Gastrocnemius medialis (tissue), 4 donors: ENCODE measurements around the gene WWOX. TPM values are rescaled to one million over a fixed set of nuclear protein-coding genes. Genes with fewer than 3 reads are reported as not detected.

ENCODE experiments used
- ATAC-seq, 2 donors: fragments of 150-250 bp; one replicate each; pipeline ENCODE4 v1.9.1; 2016
- DNase-seq, 2 donors: peaks; one replicate each; pipeline ENCODE4 v3.0.0-alpha.2; 2019
- H3K27ac ChIP-seq, 4 donors: fragments of 200-600 bp; sonication (generic); 1 replicate in 1 of 4; 2 replicates in 3 of 4; pipeline ENCODE4 v1.5.1; 2016 to 2018; ENCODE audit warnings: mild to moderate bottlenecking in 2 of 4, moderate library complexity in 1 of 4
- H3K27me3 ChIP-seq, 3 donors: fragments of 200-600 bp; sonication (generic) in 2 of 3; 1 replicate in 1 of 3; 2 replicates in 2 of 3; pipeline versions ENCODE4 v1.5.1 to v1.6.0; 2016 to 2019; ENCODE audit warnings: mild to moderate bottlenecking in 1 of 3, moderate library complexity in 1 of 3
- H3K36me3 ChIP-seq, 2 donors: fragments of 200-600 bp; sonication (generic) in 1 of 2; one replicate each; pipeline ENCODE4 v1.5.1; 2017 to 2018
- H3K4me1 ChIP-seq, 2 donors: fragments of 200-600 bp; sonication (generic) in 1 of 2; one replicate each; pipeline ENCODE4 v1.5.1; 2016 to 2017; ENCODE audit warnings: mild to moderate bottlenecking in 2 of 2
- H3K4me3 ChIP-seq, 4 donors: fragments of 200-600 bp; sonication (generic) in 3 of 4; 1 replicate in 1 of 4; 2 replicates in 3 of 4; pipeline ENCODE4 v1.5.1; 2016 to 2019; ENCODE audit warnings: mild to moderate bottlenecking in 2 of 4
- H3K9me3 ChIP-seq, 3 donors: fragments of 200-600 bp; sonication (generic) in 2 of 3; 1 replicate in 1 of 3; 2 replicates in 2 of 3; pipeline ENCODE4 v1.5.1; 2016 to 2019
- CTCF ChIP-seq, 5 experiments: fragments of 450-650 bp in 3 of 5; fragments of 200-600 bp in 2 of 5; sonication (generic) in 2 of 5; IDR thresholded peaks in 4 of 5; conservative IDR thresholded peaks in 1 of 5; 1 replicate in 4 of 5; 2 replicates in 1 of 5; pipeline ENCODE4 v1.5.1; 2016 to 2019; ENCODE audit warnings: antibody characterized with exemption in 5 of 5, mild to moderate bottlenecking in 3 of 5, moderate library complexity in 3 of 5
- POLR2A ChIP-seq, 2 donors: fragments of 450-650 bp; IDR thresholded peaks; one replicate each; pipeline ENCODE4 v1.6.1; 2017; ENCODE audit warnings: antibody characterized with exemption in 2 of 2, mild to moderate bottlenecking in 2 of 2, moderate library complexity in 2 of 2
- in situ Hi-C, 4 donors: fragments of 200-750 bp; cut with MboI; loops; one replicate each; pipeline versions ENCODE4 v1.15.0 to v1.8.0; 2017; ENCODE audit warnings: low sequenced_read_pairs in 4 of 4
- intact Hi-C: fragments of 100-400 bp; cut with DNase I; formaldehyde crosslinking; loops from one replicate; pipeline ENCODE4 v1.15.1; 2023; ENCODE audit warnings: low total_unique reads
- total RNA-seq, 4 donors: library from RNA; depleted of rRNA; stranded (reverse); fragments of >200 nt; gene quantifications; one replicate each; pipeline versions ENCODE4 v1.1.0 to v1.2.3, GENCODE V29; 2016

Gene WWOX
- total RNA-seq, 4 donors from 2014 or later: 3.3 to 13.0 (median 6.0) TPM

- intact Hi-C loops: no loop called here
- H3K4me3 ChIP-seq: no peak overlapping the region
- no peak for ATAC-seq
- H3K27me3 ChIP-seq: no peaks in the 10 kb centered on the region
- no peak for DNase-seq
- no peak overlapping the region for H3K27ac ChIP-seq
- H3K36me3 ChIP-seq: no peaks in the 10 kb centered on the region
- H3K4me1 ChIP-seq: no peaks in the 10 kb centered on the region
- no peak for TF ChIP-seq POLR2A (IDR thresholded peaks at IDR 0.05)
- TF ChIP-seq CTCF (IDR thresholded peaks at IDR 0.05 in 4 of 5, conservative IDR thresholded peaks at IDR 0.05 in 1 of 5): no peak
- no peaks in the 10 kb centered on the region for H3K9me3 ChIP-seq
- in situ Hi-C loops: no loop called here
Observed at GRCh38 chr16:79081297-79082066, 982.0 kb downstream of the WWOX start.

- TF ChIP-seq CTCF (IDR thresholded peaks at IDR 0.05 in 4 of 5, conservative IDR thresholded peaks at IDR 0.05 in 1 of 5) (no peak), POLR2A (IDR thresholded peaks at IDR 0.05) (no peak)
- Histone ChIP-seq H3K9me3 (no peaks in the 10 kb centered on the region), H3K27me3 (no peaks in the 10 kb centered on the region), H3K4me3 (no peak overlapping the region), H3K27ac (no peak overlapping the region), H3K36me3 (no peaks in the 10 kb centered on the region), H3K4me1 (no peaks in the 10 kb centered on the region)
- intact Hi-C loops: no loop called here
- in situ Hi-C loops: no loop called here
- no peak for ATAC-seq
- no peak for DNase-seq
Observed at GRCh38 chr16:79082970-79083369, 983.5 kb downstream of the WWOX start.

- in situ Hi-C loops: no loop called here
- Histone ChIP-seq H3K27ac (no peak overlapping the region), H3K9me3 (no peaks in the 10 kb centered on the region), H3K36me3 (no peaks in the 10 kb centered on the region), H3K4me1 (no peaks in the 10 kb centered on the region), H3K27me3 (no peaks in the 10 kb centered on the region), H3K4me3 (no peak overlapping the region)
- ATAC-seq (no peak), DNase-seq (no peak)
- no peak for TF ChIP-seq POLR2A (IDR thresholded peaks at IDR 0.05)
- no peak for TF ChIP-seq CTCF (IDR thresholded peaks at IDR 0.05 in 4 of 5, conservative IDR thresholded peaks at IDR 0.05 in 1 of 5)
- intact Hi-C loops: no loop called here
Observed at GRCh38 chr16:79083508-79084299, 984.2 kb downstream of the WWOX start.

- no peak overlapping the region for H3K27ac ChIP-seq
- in situ Hi-C loops: no loop called here
Observed at GRCh38 chr16:79088971-79089370, 989.5 kb downstream of the WWOX start.

More at GRCh38 chr16:79088971-79089370, 989.5 kb downstream of the WWOX start:
- H3K36me3 ChIP-seq: no peaks in the 10 kb centered on the region
- no peak overlapping the region for H3K4me3 ChIP-seq
- no peak for TF ChIP-seq CTCF (IDR thresholded peaks at IDR 0.05 in 4 of 5, conservative IDR thresholded peaks at IDR 0.05 in 1 of 5)
- no peak for TF ChIP-seq POLR2A (IDR thresholded peaks at IDR 0.05)
- intact Hi-C loops: no loop called here
- no peaks in the 10 kb centered on the region for H3K4me1 ChIP-seq
- ATAC-seq (no peak), DNase-seq (no peak)
- no peaks in the 10 kb centered on the region for H3K27me3 ChIP-seq
- H3K9me3 ChIP-seq: no peaks in the 10 kb centered on the region
